Esophagus muscularis mucosa (tissue), 3 donors: ENCODE results near the gene DDR2.

Experiments
- POLR2A ChIP-seq: fragments of 450-650 bp; IDR thresholded peaks from one replicate; pipeline ENCODE4 v1.6.1; 2017; ENCODE audit warnings: antibody characterized with exemption, moderate library complexity, mild to moderate bottlenecking, low read depth
- TF ChIP-seq, protein P1 (sequence below), 3 experiments: fragments of 200-600 bp in 2 of 3; fragments of 450-650 bp in 1 of 3; sonication (generic) in 2 of 3; IDR thresholded peaks; one replicate each; pipeline ENCODE4 v1.5.1; 2017 to 2019; ENCODE audit warnings: antibody characterized with exemption in 3 of 3, mild to moderate bottlenecking in 2 of 3, moderate library complexity in 1 of 3

DNA sequence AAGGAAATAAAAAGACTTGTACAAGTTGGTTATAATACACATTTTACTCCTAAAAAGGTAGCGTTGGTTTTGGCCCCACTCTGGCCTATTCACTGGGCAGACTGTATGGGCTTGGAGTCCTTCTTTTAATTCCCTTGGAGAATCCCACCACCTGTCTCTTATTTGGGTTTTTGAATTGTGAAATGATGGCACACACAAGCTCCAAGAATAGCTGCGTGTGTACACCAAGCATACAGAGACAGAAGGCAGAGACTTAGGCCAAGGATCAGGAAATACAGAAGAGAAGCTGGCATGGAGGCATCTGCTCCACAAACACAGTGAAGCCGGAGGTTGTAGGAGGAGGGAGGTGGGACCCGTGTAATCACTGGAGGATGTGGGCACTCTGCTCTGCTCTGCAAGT is 29.1 kb downstream of the DDR2 start:
- TF ChIP-seq, protein P1, sequence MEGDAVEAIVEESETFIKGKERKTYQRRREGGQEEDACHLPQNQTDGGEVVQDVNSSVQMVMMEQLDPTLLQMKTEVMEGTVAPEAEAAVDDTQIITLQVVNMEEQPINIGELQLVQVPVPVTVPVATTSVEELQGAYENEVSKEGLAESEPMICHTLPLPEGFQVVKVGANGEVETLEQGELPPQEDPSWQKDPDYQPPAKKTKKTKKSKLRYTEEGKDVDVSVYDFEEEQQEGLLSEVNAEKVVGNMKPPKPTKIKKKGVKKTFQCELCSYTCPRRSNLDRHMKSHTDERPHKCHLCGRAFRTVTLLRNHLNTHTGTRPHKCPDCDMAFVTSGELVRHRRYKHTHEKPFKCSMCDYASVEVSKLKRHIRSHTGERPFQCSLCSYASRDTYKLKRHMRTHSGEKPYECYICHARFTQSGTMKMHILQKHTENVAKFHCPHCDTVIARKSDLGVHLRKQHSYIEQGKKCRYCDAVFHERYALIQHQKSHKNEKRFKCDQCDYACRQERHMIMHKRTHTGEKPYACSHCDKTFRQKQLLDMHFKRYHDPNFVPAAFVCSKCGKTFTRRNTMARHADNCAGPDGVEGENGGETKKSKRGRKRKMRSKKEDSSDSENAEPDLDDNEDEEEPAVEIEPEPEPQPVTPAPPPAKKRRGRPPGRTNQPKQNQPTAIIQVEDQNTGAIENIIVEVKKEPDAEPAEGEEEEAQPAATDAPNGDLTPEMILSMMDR (IDR thresholded peaks at IDR 0.05) = no peak
- no peak for TF ChIP-seq POLR2A
